ENCODE measurements around the gene SLC16A3.

GRCh38 chr17:82228842-82229697 is at the start of gene SLC16A3:
- no peak for TF ChIP-seq EZH2 (IDR thresholded peaks at IDR 0.05; ENCODE audit: low read depth)
- TF ChIP-seq, protein P1, sequence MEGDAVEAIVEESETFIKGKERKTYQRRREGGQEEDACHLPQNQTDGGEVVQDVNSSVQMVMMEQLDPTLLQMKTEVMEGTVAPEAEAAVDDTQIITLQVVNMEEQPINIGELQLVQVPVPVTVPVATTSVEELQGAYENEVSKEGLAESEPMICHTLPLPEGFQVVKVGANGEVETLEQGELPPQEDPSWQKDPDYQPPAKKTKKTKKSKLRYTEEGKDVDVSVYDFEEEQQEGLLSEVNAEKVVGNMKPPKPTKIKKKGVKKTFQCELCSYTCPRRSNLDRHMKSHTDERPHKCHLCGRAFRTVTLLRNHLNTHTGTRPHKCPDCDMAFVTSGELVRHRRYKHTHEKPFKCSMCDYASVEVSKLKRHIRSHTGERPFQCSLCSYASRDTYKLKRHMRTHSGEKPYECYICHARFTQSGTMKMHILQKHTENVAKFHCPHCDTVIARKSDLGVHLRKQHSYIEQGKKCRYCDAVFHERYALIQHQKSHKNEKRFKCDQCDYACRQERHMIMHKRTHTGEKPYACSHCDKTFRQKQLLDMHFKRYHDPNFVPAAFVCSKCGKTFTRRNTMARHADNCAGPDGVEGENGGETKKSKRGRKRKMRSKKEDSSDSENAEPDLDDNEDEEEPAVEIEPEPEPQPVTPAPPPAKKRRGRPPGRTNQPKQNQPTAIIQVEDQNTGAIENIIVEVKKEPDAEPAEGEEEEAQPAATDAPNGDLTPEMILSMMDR (conservative IDR thresholded peaks at IDR 0.05): no peak

Data from PC-9 (cell line).